Neuronal stem cell (in vitro differentiated cells): Measurements from ENCODE around the gene PTEN.
A peak's percentile ranks its signal among the peaks of the same experiment; 100 is the strongest.

Experiments
- DNase-seq: peaks from one replicate; pipeline ENCODE4 v3.0.0-alpha.2; 2013; ENCODE audit warnings: low spot score
- H2AFZ ChIP-seq: one replicate; pipeline ENCODE4 v1.6.1; 2013; ENCODE audit warnings: mild to moderate bottlenecking, low read length, inconsistent platforms
- H2AK5ac ChIP-seq: 2 replicates; pipeline ENCODE4 v1.6.1; 2013; ENCODE audit warnings: low read depth, mild to moderate bottlenecking, inconsistent platforms, low read length, moderate library complexity, mixed read lengths
- H2BK120ac ChIP-seq: 2 replicates; pipeline ENCODE4 v1.6.1; 2013; ENCODE audit warnings: low read depth, mild to moderate bottlenecking, inconsistent platforms, low read length, moderate library complexity, mixed read lengths
- H2BK12ac ChIP-seq: one replicate; pipeline ENCODE4 v1.6.1; 2013; ENCODE audit warnings: low read length, inconsistent platforms
- H2BK15ac ChIP-seq: 2 replicates; pipeline ENCODE4 v1.6.1; 2013; ENCODE audit warnings: mild to moderate bottlenecking, low read length, inconsistent platforms, mixed read lengths
- H2BK5ac ChIP-seq: one replicate; pipeline ENCODE4 v1.6.1; 2013; ENCODE audit warnings: inconsistent platforms, mild to moderate bottlenecking, low read length, moderate library complexity
- H3K14ac ChIP-seq: one replicate; pipeline ENCODE4 v1.6.1; 2013; ENCODE audit warnings: low read length, inconsistent platforms
- H3K18ac ChIP-seq: 2 replicates; pipeline ENCODE4 v1.6.1; 2013; ENCODE audit warnings: low read length, inconsistent platforms
- H3K23ac ChIP-seq: 2 replicates; pipeline ENCODE4 v1.6.1; 2013; ENCODE audit warnings: low read depth, mild to moderate bottlenecking, mixed read lengths, low read length, inconsistent platforms; ENCODE audit not compliant: poor library complexity
- H3K27ac ChIP-seq: replicated peaks from 3 replicates; pipeline ENCODE4 v1.5.1; 2013; ENCODE audit warnings: low read length, inconsistent platforms
- H3K27me3 ChIP-seq, 3 experiments: 2 replicates each; pipeline ENCODE4 v1.6.1; 2013; ENCODE audit warnings: low read length in 3 of 3, mild to moderate bottlenecking in 2 of 3, inconsistent platforms in 1 of 3, low read depth in 1 of 3, mixed read lengths in 1 of 3, moderate library complexity in 1 of 3; ENCODE audit not compliant: control insufficient read depth in 3 of 3, insufficient read depth in 3 of 3
- H3K36me3 ChIP-seq, 2 donors: replicated peaks in 1 of 2; 2 replicates each; pipeline ENCODE4 v1.6.1; 2013; ENCODE audit warnings: low read length in 2 of 2; ENCODE audit not compliant: control insufficient read depth in 2 of 2, insufficient read depth in 2 of 2
- H3K4ac ChIP-seq: 2 replicates; pipeline ENCODE4 v1.6.1; 2013; ENCODE audit warnings: inconsistent platforms, mild to moderate bottlenecking, low read length, moderate library complexity
- H3K4me1 ChIP-seq, 2 donors: 1 replicate in 1 of 2; 2 replicates in 1 of 2; pipeline ENCODE4 v1.6.1; 2013; ENCODE audit warnings: low read length in 2 of 2, low read depth in 1 of 2; ENCODE audit not compliant: control insufficient read depth in 2 of 2, insufficient read depth in 1 of 2
- H3K4me2 ChIP-seq: one replicate; pipeline ENCODE4 v1.6.1; 2013; ENCODE audit warnings: mild to moderate bottlenecking, low read length, inconsistent platforms; ENCODE audit not compliant: insufficient read depth, poor library complexity, severe bottlenecking
- H3K4me3 ChIP-seq, 2 donors: 2 replicates each; pipeline ENCODE4 v1.5.1; 2013; ENCODE audit warnings: low read length in 2 of 2, mild to moderate bottlenecking in 2 of 2, inconsistent platforms in 1 of 2, moderate library complexity in 1 of 2
- H3K79me1 ChIP-seq: one replicate; pipeline ENCODE4 v1.6.1; 2013; ENCODE audit warnings: low read depth, mild to moderate bottlenecking, inconsistent platforms, low read length, moderate library complexity
- H3K9ac ChIP-seq: one replicate; pipeline ENCODE4 v1.6.1; 2013; ENCODE audit warnings: mild to moderate bottlenecking, low read depth, low read length, inconsistent platforms; ENCODE audit not compliant: poor library complexity
- H3K9me3 ChIP-seq, 2 donors: replicated peaks in 1 of 2; 2 replicates each; pipeline versions ENCODE3 to v1.6.1; 2013; ENCODE audit warnings: low read length in 2 of 2, mild to moderate bottlenecking in 2 of 2, inconsistent platforms in 1 of 2, low read depth in 1 of 2, mixed read lengths in 1 of 2, moderate library complexity in 1 of 2; ENCODE audit not compliant: control insufficient read depth in 2 of 2, insufficient read depth in 1 of 2
- H4K8ac ChIP-seq: one replicate; pipeline ENCODE4 v1.6.1; 2013; ENCODE audit warnings: low read depth, mild to moderate bottlenecking, inconsistent platforms, low read length, moderate library complexity
- H4K91ac ChIP-seq: one replicate; pipeline ENCODE4 v1.6.1; 2013; ENCODE audit warnings: low read length, low read depth, mild to moderate bottlenecking, inconsistent platforms; ENCODE audit not compliant: poor library complexity
- WGBS, 2 donors: extraction: QIAGEN DNeasy Blood & Tissue Kit; methylation state at CpG; one replicate each; pipeline ENCODE4 v1.1.7; 2013; ENCODE audit warnings: missing lambda C conversion rate in 2 of 2, mixed read lengths in 1 of 2; ENCODE audit not compliant: insufficient read length in 2 of 2, insufficient replicate concordance in 1 of 2; ENCODE audit errors: extremely low coverage in 2 of 2; 5-methylcytosine and 5-hydroxymethylcytosine counted together

Gene PTEN

GRCh38 chr10:88004451-88004850 is 141.0 kb downstream of the PTEN start:
- H3K79me1 ChIP-seq: no peaks in the 10 kb centered on the region
- H2AFZ ChIP-seq: peak overlapping the region; percentile 53
- H3K18ac ChIP-seq: no peak overlapping the region
- H3K23ac ChIP-seq: no peak overlapping the region
- no peak overlapping the region for H4K8ac ChIP-seq
- no peak overlapping the region for H3K27ac ChIP-seq
- no peak overlapping the region for H2BK5ac ChIP-seq
- H4K91ac ChIP-seq: no peak overlapping the region
- H3K9ac ChIP-seq: no peak overlapping the region
- no peak overlapping the region for H3K4ac ChIP-seq
- WGBS, 2 donors: no CpG with 5 or more reads among the region's 1 CpG
- H3K9me3 ChIP-seq: no peaks in the 10 kb centered on the region
- H2BK12ac ChIP-seq: no peak overlapping the region
- no peaks in the 10 kb centered on the region for H3K36me3 ChIP-seq
- H2AK5ac ChIP-seq: no peak overlapping the region
- H2BK120ac ChIP-seq: no peak overlapping the region
- H3K27me3 ChIP-seq: no peaks in the 10 kb centered on the region
- DNase-seq: no peak
- no peak overlapping the region for H3K4me2 ChIP-seq
- H3K4me3 ChIP-seq: no peak overlapping the region
- H3K14ac ChIP-seq: no peak overlapping the region
- H2BK15ac ChIP-seq: no peak overlapping the region
- no peaks in the 10 kb centered on the region for H3K4me1 ChIP-seq

GRCh38 chr10:88006261-88006660 is 142.8 kb downstream of the PTEN start:
- no peak overlapping the region for H3K14ac ChIP-seq
- no peak overlapping the region for H3K4ac ChIP-seq
- H4K8ac ChIP-seq: no peak overlapping the region
- no peak overlapping the region for H2BK12ac ChIP-seq
- no peaks in the 10 kb centered on the region for H3K9me3 ChIP-seq
- no peak overlapping the region for H2AK5ac ChIP-seq
- no peak overlapping the region for H3K4me3 ChIP-seq
- H3K4me1 ChIP-seq: no peaks in the 10 kb centered on the region
- no peak overlapping the region for H3K27ac ChIP-seq
- no peak overlapping the region for H4K91ac ChIP-seq
- no peak overlapping the region for H3K18ac ChIP-seq
- no peak overlapping the region for H3K23ac ChIP-seq
- no peak overlapping the region for H2AFZ ChIP-seq
- H3K36me3 ChIP-seq: no peaks in the 10 kb centered on the region
- H3K9ac ChIP-seq: no peak overlapping the region
- no peak for DNase-seq
- H2BK120ac ChIP-seq: no peak overlapping the region
- H3K79me1 ChIP-seq: no peaks in the 10 kb centered on the region
- no peak overlapping the region for H2BK5ac ChIP-seq
- no peaks in the 10 kb centered on the region for H3K27me3 ChIP-seq
- no peak overlapping the region for H3K4me2 ChIP-seq
- no CpG with 5 or more reads among the region's 6 CpGs for WGBS, 2 donors
- H2BK15ac ChIP-seq: no peak overlapping the region

GRCh38 chr10:88008866-88009470 is 145.5 kb downstream of the PTEN start:
- no CpG with 5 or more reads among the region's 1 CpG for WGBS, 2 donors
- no peak overlapping the region for H3K14ac ChIP-seq
- no peak overlapping the region for H3K27ac ChIP-seq
- H3K4me2 ChIP-seq: no peak overlapping the region
- no peak for DNase-seq
- no peak overlapping the region for H3K4ac ChIP-seq
- H3K79me1 ChIP-seq: no peaks in the 10 kb centered on the region
- H4K8ac ChIP-seq: no peak overlapping the region
- H2BK5ac ChIP-seq: no peak overlapping the region
- no peak overlapping the region for H2BK15ac ChIP-seq
- H2BK12ac ChIP-seq: no peak overlapping the region
- no peaks in the 10 kb centered on the region for H3K27me3 ChIP-seq
- no peak overlapping the region for H2AFZ ChIP-seq
- no peaks in the 10 kb centered on the region for H3K9me3 ChIP-seq
- no peaks in the 10 kb centered on the region for H3K36me3 ChIP-seq
- H2AK5ac ChIP-seq: no peak overlapping the region
- H3K23ac ChIP-seq: no peak overlapping the region
- H3K4me1 ChIP-seq: no peaks in the 10 kb centered on the region
- no peak overlapping the region for H2BK120ac ChIP-seq
- no peak overlapping the region for H4K91ac ChIP-seq
- no peak overlapping the region for H3K18ac ChIP-seq
- H3K9ac ChIP-seq: no peak overlapping the region
- no peak overlapping the region for H3K4me3 ChIP-seq

- no peak overlapping the region for H2AFZ ChIP-seq
- H3K4me1 ChIP-seq: no peaks in the 10 kb centered on the region
- no peaks in the 10 kb centered on the region for H3K79me1 ChIP-seq
- no peaks in the 10 kb centered on the region for H3K9me3 ChIP-seq
- no peak overlapping the region for H3K4me2 ChIP-seq
- no peak overlapping the region for H3K14ac ChIP-seq
- no peaks in the 10 kb centered on the region for H3K27me3 ChIP-seq
- H4K8ac ChIP-seq: no peak overlapping the region
- H2AK5ac ChIP-seq: no peak overlapping the region
- H3K9ac ChIP-seq: no peak overlapping the region
- no peak overlapping the region for H3K23ac ChIP-seq
- DNase-seq: no peak
- H2BK120ac ChIP-seq: no peak overlapping the region
- no peaks in the 10 kb centered on the region for H3K36me3 ChIP-seq
- no peak overlapping the region for H2BK5ac ChIP-seq
- H3K18ac ChIP-seq: no peak overlapping the region
- H2BK12ac ChIP-seq: no peak overlapping the region
- no peak overlapping the region for H3K27ac ChIP-seq
- H3K4me3 ChIP-seq: no peak overlapping the region
- H2BK15ac ChIP-seq: no peak overlapping the region
- WGBS, 2 donors: no CpG with 5 or more reads among the region's 4 CpGs
- no peak overlapping the region for H3K4ac ChIP-seq
- no peak overlapping the region for H4K91ac ChIP-seq
These were observed 149.2 kb downstream of the PTEN start for GRCh38 chr10:88012641-88013040.
